MG63 (cell line): Measurements from ENCODE around the gene WDR18. TPM values are rescaled to one million over a fixed set of nuclear protein-coding genes. Genes with fewer than 3 reads are reported as not detected.

Source experiments
- DNase-seq: peaks from one replicate; pipeline ENCODE4 v3.0.0-alpha.2; 2020
- H3K27me3 ChIP-seq: fragments of 250-450 bp; sonication (Bioruptor Pico); 2 replicates; pipeline ENCODE4 v1.5.1; 2020; ENCODE audit warnings: mild to moderate bottlenecking, moderate library complexity
- H3K36me3 ChIP-seq: fragments of 250-450 bp; sonication (Bioruptor Pico); 2 replicates; pipeline ENCODE4 v1.5.1; 2020; ENCODE audit warnings: mild to moderate bottlenecking, moderate library complexity
- H3K4me3 ChIP-seq: fragments of 250-450 bp; sonication (Bioruptor Pico); 2 replicates; pipeline ENCODE4 v1.5.1; 2020; ENCODE audit warnings: mild to moderate bottlenecking, moderate library complexity
- H3K9me3 ChIP-seq: fragments of 250-450 bp; sonication (Bioruptor Pico); 2 replicates; pipeline ENCODE4 v1.5.1; 2020; ENCODE audit warnings: mild to moderate bottlenecking, moderate library complexity
- total RNA-seq: library from RNA; depleted of rRNA; stranded (reverse); fragments of >200 nt; shearing (Covaris generic); gene quantifications from 2 replicates; pipeline ENCODE4 v1.2.3, GENCODE V29; 2014; ENCODE audit warnings: low replicate concordance; rRNA removed

The WDR18 gene
- total RNA-seq, 1 experiment from 2014 or later: 61.8 TPM

- Histone ChIP-seq H3K36me3 (no peaks in the 10 kb centered on the region; the same call in 1 of the 2 replicates), H3K4me3 (peak overlapping the region; percentile 50), H3K9me3 (no peaks in the 10 kb centered on the region), H3K27me3 (no peaks in the 10 kb centered on the region)
- DNase-seq: no peak
Observed at GRCh38 chr19:1038978-1039645, 55.0 kb downstream of the WDR18 start.

- Histone ChIP-seq H3K4me3 (peak within 1 kb of the TSS; percentile 50), H3K27me3 (no peaks in the 10 kb centered on the region), H3K36me3 (no peaks in the 10 kb centered on the region; the same call in 1 of the 2 replicates), H3K9me3 (no peaks in the 10 kb centered on the region)
- peak; percentile 97 for DNase-seq
Observed at GRCh38 chr19:1039646-1040475, 55.7 kb downstream of the WDR18 start, which contains the start of gene ABCA7. Gene ABCA7 (plus strand): TSS chr19:1040107. CDS start chr19:1041362, 1,255 bp downstream.

GRCh38 chr19:1040476-1041271 is 56.5 kb downstream of the WDR18 start:
- H3K27me3 ChIP-seq: no peaks in the 10 kb centered on the region
- H3K9me3 ChIP-seq: no peaks in the 10 kb centered on the region
- peak overlapping the region; percentile 50 for H3K4me3 ChIP-seq
- no peaks in the 10 kb centered on the region; the same call in 1 of the 2 replicates for H3K36me3 ChIP-seq
- peak; percentile 36 for DNase-seq

DNA sequence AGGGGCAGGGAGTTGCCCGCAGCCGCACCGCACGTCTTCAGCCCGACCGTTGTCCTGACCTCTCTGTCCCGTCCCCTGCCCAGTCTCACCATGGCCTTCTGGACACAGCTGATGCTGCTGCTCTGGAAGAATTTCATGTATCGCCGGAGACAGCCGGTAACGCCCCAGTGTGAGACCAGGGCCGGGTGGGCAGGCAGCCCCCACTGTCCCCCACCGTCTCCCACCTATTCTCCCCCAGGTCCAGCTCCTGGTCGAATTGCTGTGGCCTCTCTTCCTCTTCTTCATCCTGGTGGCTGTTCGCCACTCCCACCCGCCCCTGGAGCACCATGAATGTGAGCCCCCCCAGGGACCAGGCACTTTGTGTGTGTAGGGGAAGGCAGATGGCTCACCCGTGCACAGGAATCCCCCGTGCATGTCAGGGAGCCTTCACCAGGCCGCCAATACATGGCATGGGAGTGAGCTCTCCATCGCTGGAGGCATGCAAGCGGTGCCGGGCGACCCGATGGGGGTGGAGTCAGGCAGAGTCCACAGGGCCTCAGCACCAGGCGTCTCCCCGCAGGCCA is 57.2 kb downstream of the WDR18 start:
- H3K27me3 ChIP-seq: no peaks in the 10 kb centered on the region
- no peaks in the 10 kb centered on the region; the same call in 1 of the 2 replicates for H3K36me3 ChIP-seq
- no peak for DNase-seq
- no peak overlapping the region for H3K4me3 ChIP-seq
- H3K9me3 ChIP-seq: no peaks in the 10 kb centered on the region

- no peak overlapping the region for H3K4me3 ChIP-seq
- H3K9me3 ChIP-seq: no peaks in the 10 kb centered on the region
- H3K27me3 ChIP-seq: no peaks in the 10 kb centered on the region
- no peaks in the 10 kb centered on the region for H3K36me3 ChIP-seq
- no peak for DNase-seq
Observed at GRCh38 chr19:1041835-1042685, 57.9 kb downstream of the WDR18 start.

DNA sequence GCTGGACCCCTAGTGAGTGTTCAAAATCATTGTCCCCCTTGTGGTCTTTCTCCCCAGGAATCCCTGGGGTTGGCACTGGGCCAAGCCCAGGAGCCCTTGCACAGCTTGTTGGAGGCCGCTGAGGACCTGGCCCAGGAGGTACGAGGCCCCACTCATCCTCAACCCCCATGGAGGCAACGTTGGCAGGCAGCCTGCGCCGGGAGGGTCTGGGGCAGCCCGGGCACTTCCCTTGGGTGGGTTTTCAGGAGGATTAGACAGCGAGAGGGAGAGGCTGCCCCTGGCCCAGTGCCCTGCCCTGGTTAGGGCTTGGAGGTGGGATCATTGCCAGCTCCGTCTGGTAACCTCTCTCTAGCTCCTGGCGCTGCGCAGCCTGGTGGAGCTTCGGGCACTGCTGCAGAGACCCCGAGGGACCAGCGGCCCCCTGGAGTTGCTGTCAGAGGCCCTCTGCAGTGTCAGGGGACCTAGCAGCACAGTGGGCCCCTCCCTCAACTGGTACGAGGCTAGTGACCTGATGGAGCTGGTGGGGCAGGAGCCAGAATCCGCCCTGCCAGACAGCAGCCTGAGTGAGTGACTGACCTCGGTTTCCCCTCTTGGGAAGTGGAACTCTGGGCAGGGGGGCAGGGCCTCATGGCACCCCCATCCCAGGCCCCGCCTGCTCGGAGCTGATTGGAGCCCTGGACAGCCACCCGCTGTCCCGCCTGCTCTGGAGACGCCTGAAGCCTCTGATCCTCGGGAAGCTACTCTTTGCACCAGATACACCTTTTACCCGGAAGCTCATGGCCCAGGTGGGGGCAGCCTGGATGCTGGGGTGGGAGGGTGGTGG is 58.8 kb downstream of the WDR18 start:
- no peaks in the 10 kb centered on the region for H3K36me3 ChIP-seq
- no peaks in the 10 kb centered on the region for H3K9me3 ChIP-seq
- no peak overlapping the region for H3K4me3 ChIP-seq
- no peaks in the 10 kb centered on the region for H3K27me3 ChIP-seq
- no peak for DNase-seq

Other genes with a start within 250 kb of the WDR18 start
- gene MISP, start 233.2 kb upstream of the WDR18 start, total RNA-seq: not detected in 2 replicates
- 197 and 260 TPM in 2 replicates for gene PTBP1, start 186.9 kb upstream of the WDR18 start, total RNA-seq
- not detected in 2 replicates for gene PLPPR3, start 162.4 kb upstream of the WDR18 start, total RNA-seq
- not detected in 2 replicates for gene AZU1, start 156.5 kb upstream of the WDR18 start, total RNA-seq
- gene PRTN3, start 143.3 kb upstream of the WDR18 start, total RNA-seq: not detected in 2 replicates
- not detected in 2 replicates for gene ELANE, start 132.0 kb upstream of the WDR18 start, total RNA-seq
- 2.8 TPM in 1 of 2 replicates, not detected in the other for gene CFD, start 124.7 kb upstream of the WDR18 start, total RNA-seq
- gene MED16, start 91.2 kb upstream of the WDR18 start, total RNA-seq: 18.1 and 20.4 TPM in 2 replicates
- not detected in 2 replicates for gene RNU6-9, start 90.9 kb upstream of the WDR18 start, total RNA-seq
- 6.4 and 9.5 TPM in 2 replicates for gene R3HDM4, start 71.1 kb upstream of the WDR18 start, total RNA-seq
- gene KISS1R, start 67.0 kb upstream of the WDR18 start, total RNA-seq: not detected in 2 replicates
- 1.0 and 6.6 TPM in 2 replicates for gene ARID3A, start 58.3 kb upstream of the WDR18 start, total RNA-seq
- gene GRIN3B, start 16.1 kb downstream of the WDR18 start, total RNA-seq: not detected in 2 replicates
- 40.3 and 75.8 TPM in 2 replicates for gene TMEM259, start 36.8 kb downstream of the WDR18 start, total RNA-seq
- not detected in 2 replicates for gene RNU6-2, start 37.2 kb downstream of the WDR18 start, total RNA-seq
- 52.7 and 84.9 TPM in 2 replicates for gene CNN2, start 42.3 kb downstream of the WDR18 start, total RNA-seq
- gene ABCA7, start 55.8 kb downstream of the WDR18 start, total RNA-seq: 0.26 and 4.3 TPM in 2 replicates
- not detected in 2 replicates for gene ARHGAP45, start 82.8 kb downstream of the WDR18 start, total RNA-seq
- gene POLR2E, start 111.0 kb downstream of the WDR18 start, total RNA-seq: 128 and 157 TPM in 2 replicates
- gene GPX4, start 119.6 kb downstream of the WDR18 start, total RNA-seq: 293 and 320 TPM in 2 replicates
- 15.6 and 22.7 TPM in 2 replicates for gene SBNO2, start 189.9 kb downstream of the WDR18 start, total RNA-seq
- 43.2 and 51.5 TPM in 2 replicates for gene STK11, start 221.4 kb downstream of the WDR18 start, total RNA-seq